Measurements from ENCODE around the gene ZBTB42.
"Not testable (repeated sequence)": the region's sequence is repeated elsewhere in the genome, so short reads cannot be mapped to it uniquely, and the experiment has no call there.

ZBTB42 gene

GRCh38 chr14:104805941-104806624, 5.2 kb downstream of the ZBTB42 start:
- CTCF ChIA-PET: interaction anchor here (1.0 kb wide), 1 partner anchor 38 kb away, joined by 3 read pairs; no protein-coding TSS in a partner anchor
- no peak for TF ChIP-seq CTCF (IDR thresholded peaks at IDR 0.05; ENCODE audit: control extremely low read depth, extremely low read depth, low read depth, missing control alignments)
- no peak for DNase-seq (ENCODE audit: extremely low spot score)
- POLR2A ChIA-PET: no interaction called here

- ChIA-PET CTCF (no interaction called here), POLR2A (no interaction called here)
- DNase-seq (ENCODE audit: extremely low spot score): no peak
- TF ChIP-seq CTCF (IDR thresholded peaks at IDR 0.05; ENCODE audit: control extremely low read depth, extremely low read depth, low read depth, missing control alignments): no peak
Measured at GRCh38 chr14:104806625-104807465, 5.9 kb downstream of the ZBTB42 start.

GRCh38 chr14:104808456-104808855, 7.6 kb downstream of the ZBTB42 start:
- DNase-seq (ENCODE audit: extremely low spot score): no peak
- no peak for TF ChIP-seq CTCF (IDR thresholded peaks at IDR 0.05; ENCODE audit: control extremely low read depth, extremely low read depth, low read depth, missing control alignments)
- POLR2A ChIA-PET: no interaction called here
- CTCF ChIA-PET: no interaction called here

- ChIA-PET POLR2A (no interaction called here), CTCF (interaction anchor here (1.3 kb wide), 1 partner anchor 16 kb away, joined by 3 read pairs; no protein-coding TSS in a partner anchor)
Measured at GRCh38 chr14:104810316-104810715, 9.4 kb downstream of the ZBTB42 start.

GRCh38 chr14:104813286-104813685, 12.4 kb downstream of the ZBTB42 start:
- ChIA-PET CTCF (interaction anchor here (1.4 to 1.8 kb wide), 2 partner anchors 13 to 44 kb away, joined by 4 to 6 read pairs; no protein-coding TSS in a partner anchor), POLR2A (interaction anchor here (0.5 kb wide), 1 partner anchor 1881 kb away, joined by 4 read pairs; no protein-coding TSS in a partner anchor)
- no peak for DNase-seq (ENCODE audit: extremely low spot score)
- no peak for TF ChIP-seq CTCF (IDR thresholded peaks at IDR 0.05; ENCODE audit: control extremely low read depth, extremely low read depth, low read depth, missing control alignments)

More at GRCh38 chr14:104810316-104810715, 9.4 kb downstream of the ZBTB42 start:
- DNase-seq (ENCODE audit: extremely low spot score): no peak
- TF ChIP-seq CTCF (IDR thresholded peaks at IDR 0.05; ENCODE audit: control extremely low read depth, extremely low read depth, low read depth, missing control alignments): no peak

- POLR2A ChIA-PET; DNase-seq (ENCODE audit: extremely low spot score): not testable (repeated sequence)
- CTCF ChIA-PET: interaction anchor here (1.8 kb wide), 1 partner anchor 11 kb away, joined by 4 read pairs; no protein-coding TSS in a partner anchor
Measured at GRCh38 chr14:104814701-104815100, 13.8 kb downstream of the ZBTB42 start.

GRCh38 chr14:104816616-104816884, 15.6 kb downstream of the ZBTB42 start:
- ChIA-PET POLR2A (no interaction called here), CTCF (no interaction called here)
- TF ChIP-seq CTCF (IDR thresholded peaks at IDR 0.05; ENCODE audit: control extremely low read depth, extremely low read depth, low read depth, missing control alignments): no peak
- DNase-seq (ENCODE audit: extremely low spot score): no peak

All from GM10248 (cell line).